K562 treated with DMSO at 1 percent for 12 hours (cell line): ENCODE measurements around the gene RBSN. TPM values are rescaled to one million over a fixed set of nuclear protein-coding genes. Genes with fewer than 3 reads are reported as not detected.

Experiments
- total RNA-seq: library from RNA; unstranded; fragments of 300-600 nt; gene quantifications from 2 replicates; pipeline ENCODE4 v1.2.3, GENCODE V29; 2022; ENCODE audit not compliant: insufficient read depth

RBSN gene
- total RNA-seq, result 5.2 and 18.3 TPM in 2 replicates

GRCh38 chr3:15098503-15099363 is at the start of gene RBSN:
RBSN (minus strand) TSS chr3:15099148; CDS start chr3:15096120, 3,028 bp downstream.

GRCh38 chr3:15064835-15065549 is 34.0 kb downstream of the RBSN start, which contains the start of gene MRPS25:
MRPS25 (minus strand) TSS chr3:15065315; CDS start chr3:15065194, 121 bp downstream.

Other genes starting within 250 kb of the RBSN start
- 16.2 and 68.7 TPM in 2 replicates for gene NR2C2, start 151.6 kb downstream of the RBSN start, total RNA-seq
- 34.3 and 45.5 TPM in 2 replicates for gene MRPS25, start 33.8 kb downstream of the RBSN start, total RNA-seq
- gene CAPN7, start 107.1 kb upstream of the RBSN start, total RNA-seq, result 14.4 and 47.3 TPM in 2 replicates
- gene SH3BP5, start 233.4 kb upstream of the RBSN start, total RNA-seq, result 9.8 and 20.3 TPM in 2 replicates